HG03097 (cell line): Measurements from ENCODE around the gene MFSD1.
"Not testable (repeated sequence)": the region's sequence is repeated elsewhere in the genome, so short reads cannot be mapped to it uniquely, and the experiment has no call there.

Source experiments
- ATAC-seq: cut with Tn5 transposase; IDR thresholded peaks from one replicate; pipeline ENCODE4 v1.9.1; 2021; ENCODE audit not compliant: unreplicated experiment, low FRiP score

Gene MFSD1

DNA sequence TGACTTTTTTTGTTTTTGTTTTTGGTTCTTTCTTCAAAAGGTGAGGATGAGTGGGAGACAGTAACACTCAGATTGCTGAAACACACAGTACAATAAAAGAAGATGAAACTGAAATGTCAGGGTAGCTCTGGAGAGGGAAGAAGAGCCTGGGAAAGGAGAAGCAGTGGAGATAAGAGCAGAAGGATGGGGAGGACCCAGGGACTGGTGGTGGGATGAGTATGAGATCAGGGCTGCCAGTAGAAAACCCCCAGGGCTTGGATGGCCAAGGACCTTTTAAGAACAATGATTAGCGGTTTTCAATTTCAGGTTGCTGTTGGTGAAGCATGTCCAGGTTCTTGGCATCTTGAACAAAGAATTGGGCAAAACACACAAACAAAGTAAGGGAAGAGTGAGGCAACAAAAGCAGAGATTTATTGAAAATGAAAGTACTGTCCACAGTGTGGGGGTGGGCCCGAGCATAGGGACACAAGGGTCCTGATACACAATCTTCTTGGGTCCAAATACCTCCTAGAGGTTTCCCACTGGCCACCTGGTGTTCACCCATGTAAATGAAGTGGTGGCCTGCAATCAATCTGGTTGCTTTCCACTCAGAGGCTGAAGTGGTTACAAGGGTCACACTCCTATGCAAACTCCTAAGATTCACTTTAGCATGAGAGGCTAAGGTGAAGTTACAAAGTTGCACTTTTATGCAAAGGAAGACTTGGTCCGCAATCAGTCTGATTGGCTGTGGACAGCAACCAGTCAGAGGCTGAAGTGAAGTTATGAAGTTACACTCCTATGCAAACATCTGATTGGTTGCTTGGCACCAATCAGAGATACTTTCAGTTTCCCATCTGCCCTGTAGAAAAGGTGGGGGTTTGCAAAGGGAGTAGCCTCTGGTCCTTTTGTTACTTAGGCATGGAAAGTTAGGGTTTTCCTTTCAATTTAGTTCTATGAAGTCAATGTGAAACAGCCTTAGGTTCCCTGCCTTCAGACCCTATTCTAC is 26.1 kb upstream of the MFSD1 start:
- ATAC-seq: no peak

DNA sequence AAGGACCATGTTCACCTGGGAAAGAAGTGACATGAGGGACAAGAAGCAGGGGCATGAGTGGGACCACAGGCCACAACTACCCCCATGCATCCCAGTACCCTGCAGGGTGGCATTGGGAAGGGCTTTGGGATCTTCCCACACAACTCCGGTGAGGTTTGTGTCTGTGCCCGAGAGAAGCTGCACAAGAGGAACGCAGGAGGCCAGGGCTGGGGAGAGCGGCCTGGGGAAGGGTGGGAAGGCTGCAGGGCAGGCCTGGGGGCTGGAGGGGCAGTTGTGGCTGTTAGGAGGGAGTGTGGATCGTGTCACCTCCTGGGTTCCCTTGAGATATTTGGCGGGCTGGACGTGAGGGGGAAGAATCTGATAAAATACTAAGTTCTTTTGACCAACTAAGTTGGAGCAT is 25.3 kb upstream of the MFSD1 start:
- ATAC-seq: no peak

DNA sequence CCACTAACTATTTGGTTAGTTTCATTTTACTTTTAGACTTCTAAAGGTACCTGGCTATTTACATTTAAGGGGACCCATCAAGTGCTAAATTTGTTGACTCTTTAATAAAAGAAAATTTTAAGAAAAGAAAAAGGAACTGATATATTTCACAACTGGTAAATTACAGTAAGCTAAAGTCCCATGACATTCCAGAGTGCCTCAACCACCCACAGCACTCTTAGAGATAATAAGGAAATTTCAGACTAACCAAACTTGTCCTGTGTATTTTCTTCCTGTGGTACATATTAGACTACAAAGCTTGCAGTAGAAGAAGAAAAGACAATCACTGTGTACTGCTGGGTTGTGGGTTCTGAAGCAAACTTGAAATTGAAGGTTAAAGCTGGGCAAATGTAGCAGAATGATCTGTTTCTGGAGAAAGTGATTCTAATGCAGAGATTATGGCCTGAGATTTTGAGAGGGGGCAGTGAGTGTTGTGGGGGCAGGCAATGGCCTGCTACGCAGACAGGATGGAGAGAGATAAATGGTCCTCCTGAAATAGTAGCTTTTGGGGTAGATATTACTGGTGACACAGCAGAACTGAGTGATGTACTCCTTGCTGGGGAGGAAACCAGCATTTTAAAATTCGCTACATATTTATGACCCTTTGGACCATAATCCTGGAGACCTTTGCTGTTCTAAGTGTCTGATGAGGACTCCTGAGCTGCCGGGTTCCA is 24.5 kb upstream of the MFSD1 start:
- ATAC-seq: no peak

DNA sequence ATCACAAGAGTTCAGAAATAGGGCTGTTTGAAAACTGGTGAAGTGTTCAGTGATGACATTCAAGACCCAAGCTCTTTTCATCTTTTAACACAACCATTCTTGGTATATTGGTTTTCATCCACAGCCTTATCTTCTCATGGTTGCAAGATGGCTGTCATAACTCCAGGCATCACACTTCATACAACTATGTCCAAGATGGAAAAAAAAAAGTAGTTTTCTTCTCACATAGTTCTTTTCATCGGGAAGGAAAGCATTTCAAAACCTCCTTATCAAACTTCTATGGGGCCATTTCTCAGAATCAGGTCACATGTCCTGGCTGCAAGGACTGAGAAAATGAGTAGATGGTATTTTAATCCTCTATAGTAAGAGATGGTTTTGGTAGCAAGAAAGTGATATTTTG is 21.1 kb upstream of the MFSD1 start:
- no peak for ATAC-seq

DNA sequence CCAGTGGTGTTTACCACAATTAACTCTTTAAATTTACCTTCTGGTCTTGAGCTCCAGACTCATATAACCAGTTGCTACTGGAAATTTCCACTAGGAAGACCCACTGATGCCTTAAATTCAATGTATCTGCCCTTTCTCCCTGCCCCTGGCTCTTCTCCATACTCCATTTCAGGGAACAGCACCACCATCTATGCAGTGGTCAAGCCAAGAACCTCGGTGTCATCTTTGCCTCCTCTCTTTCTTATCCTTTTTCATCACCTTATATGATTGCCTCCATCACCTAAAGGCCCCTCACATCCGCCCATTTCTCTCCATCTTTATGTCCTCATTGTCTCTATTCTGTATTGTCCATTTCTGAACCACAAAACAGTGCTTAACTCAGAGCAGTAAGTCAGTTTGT is 20.7 kb upstream of the MFSD1 start:
- no peak for ATAC-seq

DNA sequence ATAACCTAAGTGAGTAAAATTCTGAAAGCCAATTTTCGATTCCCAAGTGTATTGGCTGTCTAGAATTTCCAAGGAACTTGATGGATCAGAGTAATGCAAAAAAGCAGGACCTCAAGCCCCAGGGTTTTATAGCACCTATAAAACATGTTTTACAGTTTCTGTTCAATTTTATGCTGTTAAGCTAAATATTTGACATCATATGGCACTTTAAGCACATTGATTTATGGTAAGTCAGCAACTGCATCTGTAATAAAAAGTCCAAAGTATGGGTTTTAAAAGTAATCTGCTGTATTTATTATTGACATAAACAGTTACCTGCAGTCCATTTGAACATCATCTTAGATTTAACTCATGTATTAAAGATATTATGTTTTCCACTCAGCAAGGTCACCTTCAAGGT is 20.0 kb upstream of the MFSD1 start:
- ATAC-seq: no peak

DNA sequence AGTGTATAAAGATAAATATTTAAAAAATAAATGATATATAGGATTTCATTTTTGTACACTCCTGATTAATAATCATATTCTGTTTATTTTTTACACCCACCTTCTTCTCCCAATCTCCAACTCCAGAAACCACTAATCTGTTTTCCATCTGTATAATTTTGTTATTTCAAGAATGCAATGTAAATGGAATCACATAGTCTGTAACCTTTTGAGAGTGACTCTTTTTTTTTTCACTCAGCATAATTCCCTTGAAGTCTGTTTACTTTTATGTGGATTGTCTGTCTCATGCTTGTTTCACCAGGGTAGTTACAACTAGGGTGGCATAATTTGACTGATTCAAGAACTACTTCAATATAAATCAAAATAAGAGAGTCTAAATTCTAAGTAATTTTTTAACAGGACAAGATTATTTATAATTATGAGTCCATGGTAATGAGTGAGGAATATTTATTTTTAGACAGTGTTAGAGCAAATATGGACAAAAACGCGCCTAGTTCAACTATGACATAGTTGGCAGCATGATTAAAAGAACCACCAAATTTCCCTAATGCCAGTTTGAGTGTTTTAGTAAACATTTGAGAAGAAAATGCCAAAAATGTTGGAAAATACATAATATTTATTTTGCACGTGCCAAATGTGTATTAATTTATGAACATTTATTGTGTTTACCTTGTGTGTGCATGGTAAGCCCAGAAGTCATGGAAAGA is 19.4 kb upstream of the MFSD1 start:
- no peak for ATAC-seq

DNA sequence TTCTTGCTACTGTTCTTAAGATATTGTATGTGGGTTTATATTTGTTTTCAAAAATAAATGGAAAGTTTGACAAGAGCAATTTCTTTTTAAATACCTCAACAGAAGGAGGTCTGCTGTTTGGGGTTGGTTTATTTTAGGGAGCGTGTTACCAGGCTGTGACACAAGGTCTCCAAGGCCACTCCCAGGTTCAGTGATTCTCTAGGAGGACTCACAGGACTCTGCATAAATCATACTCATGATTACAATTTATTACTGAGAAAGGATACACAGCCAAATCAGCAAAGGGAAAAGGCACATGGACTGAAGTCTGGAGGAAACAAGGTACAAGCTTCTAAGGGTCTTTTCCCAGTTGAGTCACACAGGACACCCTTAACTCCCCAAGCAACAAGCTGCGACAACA is 18.8 kb upstream of the MFSD1 start:
- ATAC-seq: no peak

DNA sequence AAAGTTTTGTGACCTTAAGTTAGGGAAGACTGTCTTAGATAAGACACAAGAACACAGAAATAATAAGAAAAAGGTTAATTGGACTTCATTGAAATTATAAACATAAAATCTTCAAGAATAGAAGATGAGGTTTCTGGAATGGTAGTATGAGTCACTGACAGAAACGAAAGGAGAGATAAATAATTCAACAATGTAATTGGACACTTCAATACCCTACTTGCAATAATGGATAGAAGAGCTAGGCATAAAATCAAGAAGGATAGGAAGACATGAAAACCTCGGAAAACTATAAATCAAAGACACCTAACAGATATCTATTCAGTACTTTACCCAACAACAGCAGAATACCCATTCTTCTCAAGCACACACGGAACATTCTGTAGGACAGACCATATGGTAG is 15.9 kb upstream of the MFSD1 start:
- no peak for ATAC-seq

DNA sequence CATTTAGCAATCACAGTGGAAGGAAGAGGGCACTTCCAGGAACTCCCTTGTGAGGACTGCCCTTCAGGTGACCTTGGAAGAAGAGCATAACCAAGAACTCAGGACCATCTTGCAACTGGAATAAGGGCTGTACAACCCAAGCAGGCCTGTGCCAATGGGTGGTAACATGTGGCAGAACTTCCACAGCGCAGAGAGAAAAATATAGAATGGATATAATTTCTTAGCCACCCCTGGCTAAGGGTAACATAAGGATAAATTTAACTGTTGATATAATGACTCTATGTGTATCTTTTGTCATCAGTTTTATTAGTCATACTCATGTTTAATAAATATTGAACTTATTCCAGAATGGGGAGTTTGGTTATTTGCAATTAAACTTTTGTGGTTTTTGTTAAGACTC is 13.4 kb upstream of the MFSD1 start:
- ATAC-seq: no peak

DNA sequence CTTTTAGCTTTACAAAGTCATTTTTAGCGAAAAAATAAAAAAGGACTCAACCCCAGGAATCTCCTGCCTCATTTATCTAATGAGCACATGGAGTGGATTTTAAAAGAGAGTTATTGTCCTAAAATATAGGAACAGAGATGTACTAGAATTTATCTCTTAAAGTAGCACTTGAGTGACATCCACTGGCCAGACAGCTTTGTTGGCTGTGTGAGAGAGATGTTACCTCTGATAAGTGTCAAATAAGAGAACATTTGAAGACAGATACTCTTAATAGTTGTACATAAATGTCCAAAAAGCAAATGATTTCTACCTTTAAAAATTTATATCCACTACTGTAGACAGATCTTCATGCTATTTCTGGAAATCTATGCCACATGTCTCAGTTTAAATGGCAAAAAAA is 12.3 kb upstream of the MFSD1 start:
- no peak for ATAC-seq

DNA sequence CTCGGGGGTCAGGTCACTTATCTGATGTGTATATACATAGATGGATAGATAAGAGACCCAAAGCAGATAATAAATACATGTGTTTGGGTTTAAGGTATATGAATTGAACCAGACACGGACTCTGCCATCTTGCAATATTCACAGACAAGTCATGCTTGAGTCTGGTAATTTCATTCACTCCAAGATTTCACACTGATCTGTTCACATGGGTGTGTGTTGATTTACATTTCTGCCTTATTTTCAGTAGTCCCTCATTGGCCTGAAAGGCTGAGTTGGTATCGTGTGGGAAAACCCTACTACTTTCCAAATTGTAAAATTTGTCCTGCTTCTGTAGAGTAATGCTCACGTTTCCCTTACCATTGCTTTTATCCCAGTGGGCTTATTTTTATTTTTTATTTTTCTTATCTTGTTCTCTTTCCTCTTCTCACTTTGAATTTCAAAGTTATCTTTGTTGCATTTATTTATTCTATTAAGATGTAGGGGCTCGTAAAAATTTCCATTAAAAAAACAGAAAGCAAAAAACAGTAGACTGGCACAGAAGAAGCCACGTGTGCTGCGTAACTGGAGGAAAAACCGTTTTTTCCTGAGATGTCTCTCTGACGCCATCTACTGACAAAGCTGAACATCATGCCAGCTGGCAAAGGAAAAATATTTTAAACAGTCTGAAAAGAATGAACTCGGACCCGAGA is 10.8 kb upstream of the MFSD1 start:
- ATAC-seq: no peak

DNA sequence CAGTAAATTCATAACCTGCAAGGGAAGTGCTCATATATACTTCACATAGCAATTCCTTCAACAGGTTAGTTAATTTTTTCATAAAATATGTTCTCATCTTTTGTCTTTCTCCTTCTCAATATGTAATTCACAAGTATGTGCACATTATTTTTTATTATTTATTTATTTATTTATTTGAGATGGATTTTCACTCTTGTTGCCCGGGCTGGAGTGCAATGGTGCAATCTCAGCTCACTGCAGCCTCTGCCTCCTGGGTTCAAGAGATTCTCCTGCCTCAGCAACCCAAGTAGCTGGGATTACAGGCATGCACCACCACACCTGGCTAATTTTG is 10.3 kb upstream of the MFSD1 start:
- ATAC-seq: not testable (repeated sequence)

DNA sequence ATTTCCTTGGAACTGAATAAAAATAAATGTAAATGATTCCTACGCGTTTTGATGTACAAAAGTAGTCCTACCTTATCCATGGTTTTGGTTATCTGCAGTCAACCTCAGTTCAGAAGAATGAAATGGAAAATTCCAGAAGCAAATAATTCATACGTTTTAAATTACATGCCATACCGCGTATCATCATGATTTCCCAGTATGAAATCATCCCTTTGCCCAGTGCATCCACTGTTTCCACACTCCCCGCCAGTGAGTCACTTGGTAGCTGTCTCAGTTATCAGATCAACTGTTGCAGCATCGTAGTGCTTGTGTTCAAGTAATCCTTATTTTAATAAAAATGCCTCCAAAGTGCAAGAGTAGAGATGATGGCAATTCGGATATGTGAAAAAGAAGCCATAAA is 9.1 kb upstream of the MFSD1 start:
- no peak for ATAC-seq

DNA sequence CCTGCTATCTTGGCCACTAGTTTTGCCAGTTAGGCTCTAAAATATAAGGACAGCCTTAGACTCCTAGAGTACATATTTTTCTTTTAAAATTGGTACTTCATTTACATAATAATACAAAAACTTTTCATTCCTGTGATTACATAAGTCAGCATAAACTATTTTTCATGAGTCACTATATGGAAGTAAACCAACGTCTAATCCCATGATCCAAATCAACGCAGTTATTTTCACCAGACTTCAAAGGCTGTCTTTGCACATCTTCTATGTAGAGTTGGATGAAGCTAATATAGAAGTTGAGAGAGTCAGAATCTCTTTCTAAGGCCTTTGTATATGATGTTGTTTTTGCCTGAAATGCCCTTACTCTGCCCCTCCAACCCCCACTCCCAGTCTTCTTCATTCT is 7.6 kb upstream of the MFSD1 start:
- no peak for ATAC-seq

DNA sequence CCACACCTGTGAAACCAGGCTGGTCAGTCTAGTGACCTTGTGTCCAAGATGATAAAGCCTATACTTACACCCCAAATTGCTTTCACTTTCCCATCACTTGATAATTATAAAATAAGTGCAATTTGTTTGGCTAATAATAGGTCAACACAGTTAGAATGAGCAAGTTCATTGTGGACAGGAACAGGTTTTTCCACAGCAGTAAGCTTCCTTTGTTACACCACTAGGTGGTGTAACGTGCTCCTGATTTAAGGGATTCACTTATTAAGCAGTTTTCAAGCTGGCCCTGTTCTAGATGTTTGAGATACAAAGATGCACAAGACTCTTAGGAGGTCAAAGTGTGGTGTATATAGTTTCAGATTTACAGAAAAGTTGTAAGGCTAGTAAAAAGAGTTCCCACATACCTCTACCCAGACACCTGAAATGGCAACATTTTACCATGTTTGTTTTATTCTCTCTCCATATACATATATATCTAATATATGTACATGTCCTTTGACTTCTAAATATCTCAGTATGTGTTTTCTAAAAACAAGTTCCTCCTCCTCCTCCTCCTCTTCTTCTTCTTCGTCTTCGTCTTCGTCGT is 6.8 kb upstream of the MFSD1 start:
- no peak for ATAC-seq

DNA sequence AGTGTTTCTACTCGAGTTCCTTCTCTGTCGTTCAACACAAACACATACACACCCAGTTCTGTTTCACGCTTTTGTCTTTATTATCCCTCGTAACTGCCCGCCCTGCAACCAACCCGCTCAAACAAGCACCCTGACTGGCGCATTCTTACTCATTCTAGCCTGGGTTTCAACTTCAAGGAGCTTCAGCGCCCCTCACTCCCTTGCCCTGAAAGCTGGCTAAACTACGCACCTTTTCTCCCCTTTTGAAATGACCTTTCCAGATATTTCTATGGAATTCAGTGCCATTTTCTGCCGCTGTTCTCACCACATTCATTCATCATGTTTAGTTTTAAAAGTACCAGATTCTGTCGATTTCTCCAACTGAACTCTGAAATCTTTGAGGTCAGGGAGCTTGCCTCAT is 653 bp upstream of the MFSD1 start:
- ATAC-seq: no peak

DNA sequence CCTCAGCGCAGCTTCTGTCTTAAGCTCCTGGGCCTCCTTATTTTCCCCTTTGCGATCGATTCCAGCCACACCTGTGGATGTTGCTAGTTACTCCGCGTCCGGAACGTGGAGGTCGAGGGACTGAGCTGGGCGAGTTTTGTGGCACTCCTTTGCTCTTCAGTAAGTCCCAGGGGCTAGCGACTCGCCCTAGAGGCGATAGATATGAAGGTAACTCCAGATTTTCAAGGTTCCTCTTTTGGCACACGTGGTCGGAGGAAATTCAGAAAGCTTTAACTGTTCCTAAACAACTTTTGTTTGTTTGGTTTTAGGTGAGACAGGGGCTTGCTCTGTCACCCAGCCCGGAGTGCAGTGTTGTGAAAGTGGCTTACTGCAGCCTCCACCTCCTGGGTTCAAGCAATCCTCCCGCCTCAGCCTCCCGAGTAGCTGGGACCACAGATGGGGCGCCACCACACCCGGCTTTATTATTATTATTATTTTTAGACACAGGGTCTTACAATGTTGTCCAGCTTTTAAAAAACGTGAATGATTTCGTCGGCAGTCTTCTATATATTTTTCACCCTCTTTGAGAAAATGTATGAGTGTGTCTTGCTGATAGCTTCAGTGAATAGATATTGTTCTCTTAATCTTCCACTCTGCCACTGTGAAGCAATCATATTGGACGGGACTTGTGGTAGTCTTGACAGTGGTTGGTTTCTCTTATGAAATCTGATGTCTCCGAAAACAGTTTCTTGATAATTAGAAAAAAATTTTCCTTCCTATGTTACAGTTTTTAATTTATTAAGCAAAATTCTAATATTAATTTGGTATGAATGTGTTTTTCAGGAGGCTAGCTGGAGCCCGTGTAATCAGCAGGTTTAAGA is 785 bp downstream of the MFSD1 start:
- peak; percentile 28 for ATAC-seq

DNA sequence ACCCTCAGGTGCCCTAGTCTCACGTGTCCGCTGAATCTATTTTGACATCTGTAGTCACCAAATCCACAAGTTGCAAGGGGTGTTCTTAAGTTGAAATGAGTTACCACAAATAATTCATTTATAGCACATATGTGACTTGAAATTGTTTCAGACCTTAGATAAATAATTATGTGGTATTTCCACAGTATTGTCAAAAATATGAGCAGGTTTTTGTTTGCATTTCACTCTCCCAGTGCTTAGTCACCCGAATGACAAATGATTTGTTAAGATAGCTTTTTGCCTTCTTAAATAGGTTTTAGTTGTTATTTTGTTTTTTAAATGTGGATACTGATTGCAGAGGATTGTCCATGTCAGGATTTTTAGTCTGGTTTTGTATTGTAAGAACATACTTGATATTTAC is 2.6 kb downstream of the MFSD1 start:
- ATAC-seq: no peak

DNA sequence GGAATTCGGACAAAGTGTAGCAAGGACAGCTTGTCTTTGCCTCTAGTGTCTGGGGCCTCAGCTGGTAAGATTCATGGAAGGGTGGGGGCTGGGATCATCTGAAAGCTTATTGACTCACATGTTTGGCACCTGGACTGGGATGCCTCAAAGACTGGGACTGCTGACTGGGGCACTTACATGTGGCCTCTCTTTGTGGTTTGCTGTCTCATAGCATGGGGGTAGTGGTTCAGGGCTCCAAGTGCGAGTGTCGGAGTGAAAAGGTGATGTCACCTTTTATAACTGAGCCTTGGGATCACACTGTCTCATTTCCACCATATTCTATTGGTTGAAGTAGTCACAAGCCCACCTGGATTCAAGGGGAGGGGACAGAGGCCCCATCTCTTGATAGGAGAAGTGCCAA is 6.8 kb downstream of the MFSD1 start:
- ATAC-seq: no peak
